Hippocampal formation (tissue), 2 donors: ENCODE measurements around the gene SPATC1L.
"Not testable (repeated sequence)": the region's sequence is repeated elsewhere in the genome, so short reads cannot be mapped to it uniquely, and the experiment has no call there.

ENCODE experiments used
- DNase-seq, 2 donors: peaks; one replicate each; lab custom pipeline; 2025; lab: John Stamatoyannopoulos, UW

The SPATC1L gene

DNA sequence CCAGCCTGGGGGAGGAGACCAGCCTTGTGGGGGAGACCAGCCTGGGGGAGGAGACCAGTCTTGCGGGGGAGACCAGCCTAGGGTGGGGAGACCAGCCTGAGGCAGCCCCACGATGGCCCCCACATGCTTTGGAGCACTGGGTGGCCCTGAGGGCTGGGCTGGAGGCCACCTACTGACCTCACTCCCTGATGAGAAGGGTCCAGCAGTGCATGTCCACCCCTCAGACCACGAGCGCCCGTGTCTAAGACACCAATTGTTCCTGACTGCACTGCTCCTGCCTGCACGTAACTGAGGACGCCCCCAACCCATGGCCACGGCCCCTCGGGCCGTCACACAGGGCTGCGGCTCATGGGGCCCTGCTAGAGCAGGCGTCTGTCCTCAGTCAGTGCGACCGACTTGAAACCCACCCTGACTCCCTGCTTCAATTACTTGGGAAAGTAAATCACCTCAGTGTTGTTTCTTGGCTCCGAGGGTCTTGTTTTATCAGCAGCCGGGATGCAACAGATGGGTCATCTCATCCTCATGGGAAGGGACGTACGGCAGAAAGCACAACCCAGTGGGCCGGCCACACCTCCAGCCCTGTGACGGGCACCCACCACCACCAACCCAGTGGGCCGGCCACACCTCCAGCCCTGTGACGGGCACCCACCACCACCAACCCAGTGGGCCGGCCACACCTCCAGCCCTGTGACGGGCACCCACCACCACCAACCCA is at the start of gene SPATC1L:
TSS of gene SPATC1L (minus strand) at position 550 of the 715 bp plus-strand sequence. CDS start 1,643 bp downstream, outside the sequence.
- DNase-seq: peak in 1 of 2 donors; percentile 80

DNA sequence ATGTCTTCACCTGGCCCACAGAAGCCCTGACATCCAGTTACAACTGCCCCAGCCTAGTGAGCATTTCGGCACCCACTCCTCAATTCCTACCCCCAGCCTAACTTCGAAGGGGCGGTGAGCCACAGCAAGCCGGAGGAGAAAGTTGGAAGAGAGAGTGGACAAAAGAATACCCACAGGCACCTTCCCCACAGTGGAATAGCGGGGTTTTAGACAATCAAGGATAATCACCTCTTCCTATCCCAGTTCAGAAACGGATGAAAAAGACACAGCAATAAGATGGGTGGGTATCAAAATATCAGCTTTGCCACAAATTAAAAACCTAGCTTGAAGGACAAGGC is 45.6 kb upstream of the SPATC1L start:
- no peak for DNase-seq

DNA sequence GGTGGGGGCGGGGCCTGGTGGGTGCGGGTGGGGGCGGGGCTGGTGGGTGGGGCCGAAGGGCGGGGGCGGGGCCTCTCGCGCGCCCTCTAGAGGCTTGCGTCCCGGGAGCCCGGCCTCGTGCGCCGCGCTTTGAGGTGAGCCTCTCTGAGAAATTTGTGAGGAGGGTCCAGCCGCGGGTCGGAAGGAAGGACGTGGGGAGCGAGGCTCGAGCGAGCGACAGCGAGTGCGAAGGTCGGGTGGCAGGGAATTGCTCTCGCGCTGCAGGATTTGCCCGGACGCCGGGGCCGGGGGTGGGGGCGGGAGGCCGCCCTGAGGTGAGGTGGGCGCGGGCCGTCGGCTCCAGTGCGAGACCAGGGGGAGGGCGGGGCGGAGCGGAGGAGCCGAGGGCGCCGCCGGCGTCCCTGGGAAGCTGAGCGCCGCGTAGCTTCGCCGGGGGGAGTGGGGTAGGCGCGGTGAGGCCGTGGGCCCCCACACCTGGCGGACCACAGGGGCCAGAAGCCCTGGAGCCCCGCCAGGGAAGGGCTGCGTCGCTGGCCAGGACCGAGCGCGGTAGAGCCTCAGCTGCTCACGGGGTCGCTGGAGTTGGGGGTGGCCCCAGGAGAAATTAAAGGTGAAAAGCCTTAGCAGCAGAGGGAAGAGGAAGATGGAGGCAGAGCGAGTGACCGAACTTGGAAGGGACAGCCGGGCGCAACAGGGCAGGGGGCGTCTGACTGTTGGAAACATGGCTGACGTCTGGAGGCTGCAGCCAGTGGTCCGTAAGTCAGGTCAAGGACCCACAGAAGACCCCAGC is 45.1 kb upstream of the SPATC1L start:
- no peak for DNase-seq

- DNase-seq: peak; percentile 93 to 97
These were observed 44.2 kb upstream of the SPATC1L start, which contains the start of gene LSS for GRCh38 chr21:46228345-46229051. Gene LSS, minus strand, starts transcription at chr21:46228774. Its CDS starts 29 bp downstream, at chr21:46228745.

DNA sequence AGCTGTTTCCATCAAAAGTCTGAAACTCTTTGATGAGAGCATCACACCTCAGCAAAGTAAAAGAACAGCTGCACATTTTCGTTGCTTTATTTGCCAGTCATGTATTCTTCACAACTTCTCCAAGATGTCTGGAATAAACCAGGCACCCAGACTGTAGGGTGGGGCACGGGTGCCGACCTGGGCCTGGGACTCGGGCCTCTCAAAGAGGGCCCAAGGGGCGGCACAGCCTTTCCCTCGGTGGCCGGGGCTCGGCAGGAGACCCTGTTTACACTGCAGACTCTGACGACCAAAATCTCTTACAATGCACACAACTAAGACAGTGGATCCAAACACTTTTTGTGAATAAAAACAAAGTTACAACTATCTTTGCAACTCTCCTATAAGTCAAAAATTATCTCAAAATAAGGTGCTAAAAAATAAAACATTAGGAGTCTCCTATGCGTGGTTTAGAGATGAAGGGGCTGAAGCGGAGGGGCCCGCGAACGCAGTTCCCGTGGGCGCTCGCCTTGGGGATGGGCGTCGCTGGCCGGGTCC is 43.6 kb upstream of the SPATC1L start:
- no peak for DNase-seq

GRCh38 chr21:46226920-46227599 is 42.8 kb upstream of the SPATC1L start:
- DNase-seq: peak in 1 of 2 donors; percentile 53

GRCh38 chr21:46226146-46226545 is 41.9 kb upstream of the SPATC1L start:
- DNase-seq: no peak

- DNase-seq: not testable (repeated sequence)
These were observed 39.4 kb upstream of the SPATC1L start for GRCh38 chr21:46223661-46224060.

GRCh38 chr21:46223217-46223616 is 39.0 kb upstream of the SPATC1L start:
- DNase-seq: no peak

- no peak for DNase-seq
These were observed 38.3 kb upstream of the SPATC1L start for GRCh38 chr21:46222436-46223116.

DNA sequence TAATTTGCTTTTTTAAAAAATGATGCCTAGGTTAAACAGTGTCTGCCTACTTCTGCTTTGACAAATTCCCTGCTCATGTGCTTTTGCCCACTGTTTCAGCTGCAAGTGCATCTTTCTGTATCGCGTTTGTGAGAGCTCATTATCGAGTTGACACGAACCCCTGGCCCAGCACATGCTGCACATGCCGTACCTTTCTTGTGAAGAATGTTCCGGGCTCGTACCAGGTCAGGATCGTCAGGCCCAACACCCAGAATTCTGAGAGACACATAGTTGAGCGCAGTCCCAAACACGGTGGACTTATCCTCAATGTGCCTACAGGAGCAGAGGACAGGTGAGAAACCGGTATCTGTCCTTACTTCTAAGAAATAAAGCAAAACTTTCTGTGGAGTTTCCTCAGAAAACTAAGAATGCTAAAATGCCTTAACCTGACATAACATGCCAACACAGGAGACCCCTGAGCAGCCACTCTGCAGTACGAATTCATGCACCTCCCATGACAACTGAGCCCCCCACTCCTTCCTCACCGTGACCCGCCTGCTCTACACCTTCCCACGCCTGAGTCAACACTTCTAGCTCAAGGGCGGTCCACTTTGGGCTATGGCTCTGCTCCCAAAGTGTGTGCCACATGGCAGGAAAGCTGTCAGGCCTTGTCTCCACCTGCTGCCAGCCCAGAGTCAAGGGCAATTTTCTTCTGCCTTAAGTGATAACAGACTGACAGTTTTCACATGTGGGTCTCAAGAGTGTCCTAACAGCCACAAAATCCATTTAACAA is 37.6 kb upstream of the SPATC1L start:
- DNase-seq: no peak

DNA sequence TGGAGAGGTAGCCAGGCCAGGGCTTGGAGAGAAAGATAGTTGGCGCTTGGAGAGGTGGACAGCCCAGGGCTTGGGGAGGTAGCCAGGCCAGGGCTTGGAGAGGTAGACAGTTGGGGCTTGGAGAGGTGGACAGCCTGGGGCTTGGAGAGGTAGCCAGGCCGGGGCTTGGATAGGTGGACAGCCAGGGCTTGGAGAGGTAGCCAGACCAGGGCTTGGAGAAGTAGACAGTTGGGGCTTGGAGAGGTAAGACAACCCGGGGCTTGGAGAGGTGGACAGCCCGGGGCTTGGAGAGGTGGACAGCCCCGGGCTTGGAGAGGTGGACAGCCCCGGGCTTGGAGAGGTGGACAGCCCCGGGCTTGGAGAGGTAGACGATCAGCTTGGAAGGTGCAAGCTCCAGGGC is 36.6 kb upstream of the SPATC1L start:
- DNase-seq: no peak

DNA sequence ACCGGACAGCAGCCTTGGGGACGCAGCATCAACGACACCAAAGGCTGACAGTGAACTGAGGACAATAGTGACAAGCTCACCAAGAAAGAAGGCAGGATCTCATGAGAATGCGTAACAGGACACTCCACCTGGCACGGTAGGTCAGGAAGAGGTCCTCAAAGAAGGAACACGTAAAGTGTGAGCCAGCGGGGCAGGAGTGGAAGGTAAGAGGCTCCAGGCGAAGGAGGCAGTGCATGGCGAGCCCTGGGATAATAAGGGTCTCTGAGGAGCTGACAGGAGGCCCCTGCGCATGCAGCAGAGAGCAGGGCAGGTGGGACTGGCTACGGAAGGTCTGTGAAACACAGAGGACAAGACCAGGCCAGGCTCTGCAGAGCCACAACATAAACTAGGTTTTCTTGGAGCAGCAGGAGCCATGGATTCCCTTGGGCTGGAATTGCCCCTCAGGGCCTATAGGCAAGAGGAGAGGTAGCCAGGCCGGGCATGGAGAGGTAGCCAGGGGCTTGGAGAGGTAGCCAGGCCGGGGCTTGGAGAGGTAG is 36.1 kb upstream of the SPATC1L start:
- no peak for DNase-seq

DNA sequence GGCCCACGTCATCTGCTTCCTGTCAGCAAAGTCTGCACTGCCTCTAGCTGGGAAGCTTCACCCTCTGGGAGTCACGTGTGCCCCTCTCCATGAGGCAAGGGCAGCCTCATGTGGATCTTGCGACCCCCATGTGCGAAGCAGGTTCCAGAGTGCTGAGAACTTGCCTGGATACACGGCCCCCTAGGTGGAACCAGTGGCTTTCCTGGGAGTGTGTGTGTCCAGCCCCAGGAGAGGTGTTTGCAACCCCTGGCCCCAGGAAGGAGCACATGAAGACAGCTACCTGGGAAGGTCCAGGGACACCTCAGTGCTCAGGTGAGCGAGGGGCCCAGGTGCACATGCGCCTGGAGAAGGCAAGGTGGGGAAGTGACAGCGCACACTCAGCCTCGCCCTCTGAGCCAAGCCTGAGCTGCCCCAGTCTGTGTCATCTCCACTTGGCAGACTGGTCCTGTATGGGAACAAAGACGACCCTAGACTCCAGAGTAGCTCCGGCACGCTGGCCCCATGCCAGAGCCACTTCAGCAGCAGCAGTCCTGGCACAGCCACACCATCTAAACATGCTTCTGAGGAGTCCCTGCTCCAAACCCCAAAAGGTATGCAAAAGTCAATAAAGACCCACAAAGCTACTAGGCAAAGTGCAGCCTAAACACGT is 35.5 kb upstream of the SPATC1L start:
- no peak for DNase-seq

GRCh38 chr21:46218906-46219590 is 34.8 kb upstream of the SPATC1L start:
- DNase-seq: no peak

- no peak for DNase-seq
These were observed 33.4 kb upstream of the SPATC1L start for GRCh38 chr21:46217511-46218196.

DNA sequence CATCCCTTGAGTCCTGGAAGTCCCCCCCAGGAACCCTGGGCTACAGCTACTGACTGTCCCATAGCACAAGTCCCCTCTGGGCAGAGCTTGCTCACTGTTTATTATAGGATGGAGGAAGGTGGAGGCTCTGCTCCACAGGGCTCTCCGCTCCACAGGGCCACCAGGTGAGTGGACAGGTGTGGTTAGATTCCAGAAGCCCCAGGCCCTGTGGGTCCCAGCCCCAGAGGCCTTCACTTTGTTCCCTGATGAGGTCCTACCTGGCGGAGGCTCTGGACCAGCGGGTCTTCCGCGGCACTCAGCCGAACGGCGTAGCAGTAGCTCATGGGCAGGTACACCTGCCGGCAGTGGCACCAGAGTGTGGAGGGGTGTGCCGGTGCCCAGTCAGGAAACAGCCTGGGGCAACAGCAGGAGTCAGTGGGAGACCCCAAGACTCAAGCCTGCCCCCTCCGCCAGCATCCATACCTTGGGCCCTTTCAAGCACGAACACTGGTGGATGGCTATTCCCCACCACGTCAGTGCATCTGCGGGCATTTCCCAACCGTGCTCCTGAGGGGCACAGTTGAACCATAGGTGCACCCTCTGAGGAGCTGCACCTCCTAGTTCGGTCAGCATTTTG is 32.0 kb upstream of the SPATC1L start:
- no peak for DNase-seq
